22Rv1 (cell line): Measurements from ENCODE around the gene CSF1.

Source experiments
- H3K27ac ChIP-seq: fragments of 450-650 bp; 2 replicates; pipeline ENCODE4 v1.5.1; 2017
- CTCF ChIP-seq: fragments of 450-650 bp; IDR thresholded peaks from 2 replicates; pipeline ENCODE4 v1.5.1; 2017; ENCODE audit warnings: mild to moderate bottlenecking
- ZFX ChIP-seq: fragments of 450-650 bp; IDR thresholded peaks from 2 replicates; pipeline ENCODE4 v1.6.1; 2017; ENCODE audit warnings: antibody characterized with exemption, borderline replicate concordance

Gene CSF1

GRCh38 chr1:109929588-109930251 is 19.1 kb downstream of the CSF1 start:
- TF ChIP-seq ZFX (no peak), CTCF (no peak)
- H3K27ac ChIP-seq = no peak overlapping the region

- peak overlapping the region; percentile 48; the same call in 1 of the 2 replicates for H3K27ac ChIP-seq
- no peak for TF ChIP-seq ZFX
- TF ChIP-seq CTCF = no peak
Observed at GRCh38 chr1:109930252-109930993, 19.8 kb downstream of the CSF1 start.

- peak overlapping the region; percentile 48 for H3K27ac ChIP-seq
Observed at GRCh38 chr1:109931189-109931731, 20.6 kb downstream of the CSF1 start.

GRCh38 chr1:109931911-109932636 is 21.4 kb downstream of the CSF1 start:
- TF ChIP-seq CTCF = no peak
- TF ChIP-seq ZFX = no peak
- H3K27ac ChIP-seq = no peak overlapping the region

More at GRCh38 chr1:109931189-109931731, 20.6 kb downstream of the CSF1 start:
- TF ChIP-seq ZFX (no peak), CTCF (no peak)

GRCh38 chr1:109932679-109933078 is 22.0 kb downstream of the CSF1 start:
- no peak overlapping the region for H3K27ac ChIP-seq
- no peak for TF ChIP-seq ZFX
- no peak for TF ChIP-seq CTCF

- TF ChIP-seq CTCF (no peak), ZFX (no peak)
- peak overlapping the region; percentile 62; the same call in 1 of the 2 replicates for H3K27ac ChIP-seq
Observed at GRCh38 chr1:109933856-109934711, 23.4 kb downstream of the CSF1 start.
